Spleen (tissue), 7 donors: Measurements from ENCODE around the gene PDE4A.

ENCODE experiments used
- CTCF ChIP-seq, 11 experiments: fragments of 200-600 bp in 7 of 11; fragments of 450-650 bp in 4 of 11; sonication (generic) in 4 of 11; IDR thresholded peaks in 8 of 11; conservative IDR thresholded peaks in 3 of 11; 1 replicate in 7 of 11; 2 replicates in 4 of 11; pipeline versions ENCODE4 v1.4.0 to v1.8.0; 2016 to 2021; ENCODE audit warnings: antibody characterized with exemption in 11 of 11, inconsistent platforms in 4 of 11, mild to moderate bottlenecking in 1 of 11
- POLR2AphosphoS5 ChIP-seq, 3 donors: sonication (generic); formaldehyde crosslinking; IDR thresholded peaks; one replicate each; pipeline ENCODE4 v1.5.1; 2017; ENCODE audit warnings: antibody characterized with exemption in 3 of 3
- donor health status: DM: no; HTN: no; CAD: no; lungs with moderate emphysema.
- donor health status: DM: no; HTN: no; CAD: no.
- donor health status: DM: no; HTN: no; CAD: no.

GRCh38 chr19:10395003-10395402, 25.3 kb upstream of the PDE4A start:
- TF ChIP-seq CTCF (IDR thresholded peaks at IDR 0.05 in 8 of 11, conservative IDR thresholded peaks at IDR 0.05 in 3 of 11) (no peak), POLR2AphosphoS5 (IDR thresholded peaks at IDR 0.05) (no peak)
